BE2C (cell line): Measurements from ENCODE around the gene MON1A.

ENCODE experiments used
- DNase-seq: peaks from one replicate; pipeline ENCODE4 v3.0.0-alpha.2; 2020
- H3K27me3 ChIP-seq: fragments of 250-450 bp; sonication (Bioruptor Pico); 2 replicates; pipeline ENCODE4 v1.5.1; 2020; ENCODE audit warnings: mild to moderate bottlenecking
- H3K36me3 ChIP-seq: fragments of 250-450 bp; sonication (Bioruptor Pico); 2 replicates; pipeline ENCODE4 v1.5.1; 2020; ENCODE audit warnings: mild to moderate bottlenecking
- H3K4me1 ChIP-seq: fragments of 250-450 bp; sonication (Bioruptor Pico); 2 replicates; pipeline ENCODE4 v1.5.1; 2020
- H3K4me3 ChIP-seq: 2 replicates; pipeline ENCODE4 v1.5.1; 2011; ENCODE audit warnings: low read depth, low read length
- H3K9me3 ChIP-seq: fragments of 250-450 bp; sonication (Bioruptor Pico); 2 replicates; pipeline ENCODE4 v1.5.1; 2020
- CTCF ChIP-seq: IDR thresholded peaks from 2 replicates; pipeline ENCODE4 v1.5.1; 2012; ENCODE audit warnings: mild to moderate bottlenecking, low read depth, low read length

Gene MON1A

DNA sequence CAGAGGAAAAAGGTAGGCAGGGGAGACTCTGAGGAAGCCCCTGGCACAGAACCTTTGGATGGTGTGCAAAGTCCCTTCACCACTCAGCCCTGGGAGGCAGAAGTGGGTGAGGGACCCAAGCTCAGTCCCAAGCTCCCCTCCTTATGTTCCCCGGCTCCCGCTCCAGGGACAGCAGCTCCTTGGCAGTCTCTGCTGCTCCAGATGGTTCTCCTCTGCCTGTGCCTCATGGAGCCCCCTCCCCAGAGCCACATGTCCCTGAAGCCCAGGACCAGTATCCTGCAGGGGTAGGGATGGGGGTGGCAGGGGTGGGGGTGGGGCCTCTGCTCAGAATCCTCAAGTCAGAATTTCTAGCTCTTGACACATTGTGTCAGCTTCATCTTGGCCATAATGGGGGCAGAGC, 51.9 kb downstream of the MON1A start:
- TF ChIP-seq CTCF = no peak
- Histone ChIP-seq H3K4me1 (peaks cover 7% of the 10 kb centered on the region), H3K27me3 (no peaks in the 10 kb centered on the region), H3K4me3 (no peak overlapping the region), H3K9me3 (no peaks in the 10 kb centered on the region), H3K36me3 (no peaks in the 10 kb centered on the region)
- DNase-seq = no peak

DNA sequence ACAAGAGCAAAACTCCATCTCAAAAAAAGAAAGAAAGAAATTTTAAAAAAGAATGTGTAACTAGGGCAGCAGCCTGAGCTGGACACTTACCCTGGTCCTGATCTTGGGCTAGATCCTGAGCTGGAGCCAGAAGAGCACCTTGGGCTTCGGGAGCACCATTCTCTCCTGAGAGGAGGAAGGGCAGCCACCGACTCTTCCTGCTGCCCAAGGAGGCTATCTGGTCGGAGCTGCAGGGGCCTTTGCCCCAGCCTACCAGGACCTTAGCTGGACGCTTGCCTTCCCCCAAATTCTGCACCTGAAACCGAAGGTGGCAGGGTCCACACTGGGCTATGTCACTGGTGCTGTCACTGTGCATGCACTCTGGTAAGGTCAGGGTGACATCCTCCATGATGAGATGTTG, 53.0 kb downstream of the MON1A start:
- Histone ChIP-seq H3K4me3 (no peak overlapping the region), H3K9me3 (no peaks in the 10 kb centered on the region), H3K4me1 (peaks cover 16% of the 10 kb centered on the region), H3K27me3 (no peaks in the 10 kb centered on the region), H3K36me3 (no peaks in the 10 kb centered on the region)
- TF ChIP-seq CTCF = no peak
- DNase-seq = no peak

- no peak for TF ChIP-seq CTCF
- no peak overlapping the region for H3K4me3 ChIP-seq
- no peak for DNase-seq
Observed at GRCh38 chr3:49873623-49874022, 56.0 kb downstream of the MON1A start.

GRCh38 chr3:49872801-49873281, 56.8 kb downstream of the MON1A start:
- DNase-seq = peak; percentile 33
- no peak for TF ChIP-seq CTCF
- Histone ChIP-seq H3K9me3 (no peaks in the 10 kb centered on the region), H3K4me3 (no peak overlapping the region), H3K27me3 (no peaks in the 10 kb centered on the region), H3K4me1 (peaks cover 16% of the 10 kb centered on the region), H3K36me3 (no peaks in the 10 kb centered on the region)

More at GRCh38 chr3:49873623-49874022, 56.0 kb downstream of the MON1A start:
- H3K9me3 ChIP-seq = no peaks in the 10 kb centered on the region
- no peaks in the 10 kb centered on the region for H3K27me3 ChIP-seq
- peaks cover 16% of the 10 kb centered on the region for H3K4me1 ChIP-seq
- H3K36me3 ChIP-seq = no peaks in the 10 kb centered on the region

- Histone ChIP-seq H3K9me3 (no peaks in the 10 kb centered on the region), H3K4me1 (peaks cover 16% of the 10 kb centered on the region), H3K36me3 (no peaks in the 10 kb centered on the region), H3K27me3 (no peaks in the 10 kb centered on the region), H3K4me3 (no peak overlapping the region)
- no peak for DNase-seq
- no peak for TF ChIP-seq CTCF
Observed at GRCh38 chr3:49871531-49872153, 58.0 kb downstream of the MON1A start.

DNA sequence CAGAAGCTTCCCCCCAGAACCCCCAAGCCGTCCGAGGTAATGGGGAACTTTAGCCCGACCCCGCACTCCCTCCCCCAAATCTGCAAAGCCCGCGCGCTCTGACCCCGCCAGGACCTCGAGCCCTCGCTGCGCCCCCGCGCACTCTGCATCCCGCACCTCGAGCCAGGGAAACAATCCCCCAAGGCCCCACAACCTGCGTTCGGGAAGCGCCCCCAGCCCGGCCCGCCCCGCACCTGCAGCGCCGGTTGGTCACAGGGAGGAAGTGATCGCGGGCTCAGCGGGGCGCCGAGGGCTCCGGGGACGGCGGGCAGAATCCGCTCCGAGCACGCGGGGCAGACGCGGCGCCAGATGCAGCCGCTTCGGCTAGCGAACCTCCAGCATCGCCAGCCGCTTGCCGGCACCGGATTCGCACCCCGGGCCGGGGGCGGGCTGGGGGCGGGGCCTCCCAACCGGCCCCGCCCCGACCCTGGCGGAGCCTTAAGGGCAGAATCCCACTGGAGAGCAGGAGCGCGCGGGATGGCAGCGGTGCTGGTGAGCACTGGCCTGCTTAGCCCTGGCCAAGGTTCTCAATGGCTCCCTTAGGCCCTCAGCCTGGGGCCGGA, 60.0 kb downstream of the MON1A start, which contains the start of gene CAMKV:
CAMKV (minus strand) TSS at position 382 of the 602 bp plus-strand sequence. CDS start 7,518 bp downstream, outside the sequence.
- peaks cover 16% of the 10 kb centered on the region for H3K4me1 ChIP-seq
- DNase-seq = peak; percentile 72
- H3K4me3 ChIP-seq = peak within 1 kb of the TSS; percentile 67
- no peaks in the 10 kb centered on the region for H3K36me3 ChIP-seq
- TF ChIP-seq CTCF = no peak
- H3K27me3 ChIP-seq = no peaks in the 10 kb centered on the region
- no peaks in the 10 kb centered on the region for H3K9me3 ChIP-seq
